Right atrium auricular region (tissue), 2 donors: Measurements from ENCODE around the gene DRP2. TPM values are rescaled to one million over a fixed set of nuclear protein-coding genes. Genes with fewer than 3 reads are reported as not detected.

Source experiments
- DNase-seq: peaks from one replicate; pipeline ENCODE4 v3.0.0-alpha.2; 2019; ENCODE audit warnings: low spot score
- H3K27ac ChIP-seq, 2 donors: fragments of 200-600 bp; sonication (generic); 1 replicate in 1 of 2; 2 replicates in 1 of 2; pipeline ENCODE4 v1.5.1; 2016 to 2019
- H3K27me3 ChIP-seq, 2 donors: fragments of 200-600 bp; sonication (generic); one replicate each; pipeline versions ENCODE4 v1.5.1 to v1.6.0; 2017 to 2019
- H3K36me3 ChIP-seq: fragments of 200-600 bp; sonication (generic); one replicate; pipeline ENCODE4 v1.5.1; 2016
- H3K4me1 ChIP-seq, 2 donors: fragments of 200-600 bp; sonication (generic); one replicate each; pipeline versions ENCODE4 v1.5.1 to v1.6.0; 2017 to 2019
- H3K4me3 ChIP-seq, 2 donors: fragments of 200-600 bp; sonication (generic); 1 replicate in 1 of 2; 2 replicates in 1 of 2; pipeline ENCODE4 v1.5.1; 2017 to 2019; ENCODE audit warnings: mild to moderate bottlenecking in 1 of 2, moderate library complexity in 1 of 2
- H3K9me3 ChIP-seq, 2 donors: fragments of 200-600 bp; sonication (generic); one replicate each; pipeline ENCODE4 v1.5.1; 2019
- total RNA-seq, 2 donors: library from RNA; depleted of rRNA; stranded (reverse); fragments of >200 nt; gene quantifications; one replicate each; pipeline ENCODE4 v1.1.0, GENCODE V29; 2016
- TF ChIP-seq, protein P1 (sequence below), 2 donors: fragments of 200-600 bp; sonication (generic); IDR thresholded peaks; one replicate each; pipeline ENCODE4 v1.5.1; 2019; ENCODE audit warnings: antibody characterized with exemption in 2 of 2

The DRP2 gene
- total RNA-seq, 2 donors from 2014 or later, result 0.04 TPM; not detected in 1

DNA sequence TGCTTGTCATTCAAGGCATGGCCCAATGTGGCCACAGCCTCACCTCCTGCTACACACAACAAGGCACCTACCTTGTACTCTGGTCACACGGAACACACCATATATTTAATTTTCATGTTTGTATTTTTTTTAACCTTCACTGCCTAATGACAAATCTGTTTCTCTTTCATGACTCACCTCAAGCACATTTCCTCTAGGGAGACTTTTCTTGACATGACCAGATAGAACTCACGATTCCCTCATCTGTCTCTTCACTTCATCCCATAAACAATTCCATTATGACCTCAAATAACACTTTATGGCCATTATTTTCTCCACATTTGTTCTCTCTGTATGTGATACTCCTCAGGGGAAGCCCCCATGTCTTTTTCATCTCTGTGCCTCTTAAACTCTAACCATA lies 11.1 kb downstream of the DRP2 start:
- H3K4me3 ChIP-seq, result no peak overlapping the region
- no peaks in the 10 kb centered on the region for H3K36me3 ChIP-seq
- H3K27ac ChIP-seq, result no peak overlapping the region
- TF ChIP-seq, protein P1, sequence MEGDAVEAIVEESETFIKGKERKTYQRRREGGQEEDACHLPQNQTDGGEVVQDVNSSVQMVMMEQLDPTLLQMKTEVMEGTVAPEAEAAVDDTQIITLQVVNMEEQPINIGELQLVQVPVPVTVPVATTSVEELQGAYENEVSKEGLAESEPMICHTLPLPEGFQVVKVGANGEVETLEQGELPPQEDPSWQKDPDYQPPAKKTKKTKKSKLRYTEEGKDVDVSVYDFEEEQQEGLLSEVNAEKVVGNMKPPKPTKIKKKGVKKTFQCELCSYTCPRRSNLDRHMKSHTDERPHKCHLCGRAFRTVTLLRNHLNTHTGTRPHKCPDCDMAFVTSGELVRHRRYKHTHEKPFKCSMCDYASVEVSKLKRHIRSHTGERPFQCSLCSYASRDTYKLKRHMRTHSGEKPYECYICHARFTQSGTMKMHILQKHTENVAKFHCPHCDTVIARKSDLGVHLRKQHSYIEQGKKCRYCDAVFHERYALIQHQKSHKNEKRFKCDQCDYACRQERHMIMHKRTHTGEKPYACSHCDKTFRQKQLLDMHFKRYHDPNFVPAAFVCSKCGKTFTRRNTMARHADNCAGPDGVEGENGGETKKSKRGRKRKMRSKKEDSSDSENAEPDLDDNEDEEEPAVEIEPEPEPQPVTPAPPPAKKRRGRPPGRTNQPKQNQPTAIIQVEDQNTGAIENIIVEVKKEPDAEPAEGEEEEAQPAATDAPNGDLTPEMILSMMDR (IDR thresholded peaks at IDR 0.05), result no peak
- no peaks in the 10 kb centered on the region for H3K4me1 ChIP-seq
- no peak for DNase-seq
- no peaks in the 10 kb centered on the region for H3K9me3 ChIP-seq
- H3K27me3 ChIP-seq, result no peaks in the 10 kb centered on the region

DNA sequence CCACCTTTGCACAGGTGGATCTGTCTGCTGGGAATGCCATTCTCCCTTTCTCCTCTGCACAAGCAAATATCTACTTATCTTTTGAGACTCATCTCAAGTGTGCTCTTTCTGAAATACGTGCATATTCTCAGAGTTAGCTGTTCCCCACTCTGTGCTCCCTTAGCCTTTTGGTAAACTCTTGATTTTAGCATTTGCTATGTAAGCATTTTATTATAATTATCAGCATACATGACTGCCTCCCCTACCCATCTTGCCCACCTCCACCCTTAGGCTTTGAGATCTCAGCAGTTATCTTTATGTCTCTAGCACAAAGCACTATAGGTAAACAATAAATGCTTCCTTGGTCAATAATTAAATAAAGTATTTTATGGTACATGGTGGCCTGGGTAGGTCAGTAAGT lies 11.5 kb downstream of the DRP2 start:
- TF ChIP-seq, protein P1 (IDR thresholded peaks at IDR 0.05), result no peak
- H3K9me3 ChIP-seq, result no peaks in the 10 kb centered on the region
- H3K4me1 ChIP-seq, result no peaks in the 10 kb centered on the region
- no peaks in the 10 kb centered on the region for H3K36me3 ChIP-seq
- H3K27ac ChIP-seq, result no peak overlapping the region
- H3K27me3 ChIP-seq, result no peaks in the 10 kb centered on the region
- no peak for DNase-seq
- H3K4me3 ChIP-seq, result no peak overlapping the region

DNA sequence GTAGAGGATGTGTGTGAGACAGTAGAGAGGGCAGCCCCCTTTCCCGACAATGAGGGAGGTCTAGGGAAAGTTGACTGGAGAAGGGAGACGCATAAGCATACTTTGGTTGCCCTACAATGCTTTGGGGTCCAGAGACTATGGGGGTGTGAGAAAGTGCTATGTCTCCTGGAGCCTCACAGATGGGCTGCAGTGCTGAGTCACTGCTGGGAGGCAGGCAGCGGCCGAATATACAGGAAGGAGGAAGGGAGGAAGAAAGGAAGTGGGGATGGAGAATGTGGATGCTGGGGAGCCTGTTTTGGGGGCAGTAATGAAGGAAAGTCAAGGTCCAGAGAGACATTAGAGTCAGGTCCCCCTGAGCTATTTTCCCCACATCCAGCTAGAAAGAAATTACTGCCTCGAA lies 12.7 kb downstream of the DRP2 start:
- DNase-seq, result no peak
- Histone ChIP-seq H3K27me3 (no peaks in the 10 kb centered on the region), H3K9me3 (no peaks in the 10 kb centered on the region), H3K36me3 (no peaks in the 10 kb centered on the region), H3K27ac (no peak overlapping the region), H3K4me1 (no peaks in the 10 kb centered on the region), H3K4me3 (no peak overlapping the region)
- TF ChIP-seq, protein P1 (IDR thresholded peaks at IDR 0.05), result no peak

DNA sequence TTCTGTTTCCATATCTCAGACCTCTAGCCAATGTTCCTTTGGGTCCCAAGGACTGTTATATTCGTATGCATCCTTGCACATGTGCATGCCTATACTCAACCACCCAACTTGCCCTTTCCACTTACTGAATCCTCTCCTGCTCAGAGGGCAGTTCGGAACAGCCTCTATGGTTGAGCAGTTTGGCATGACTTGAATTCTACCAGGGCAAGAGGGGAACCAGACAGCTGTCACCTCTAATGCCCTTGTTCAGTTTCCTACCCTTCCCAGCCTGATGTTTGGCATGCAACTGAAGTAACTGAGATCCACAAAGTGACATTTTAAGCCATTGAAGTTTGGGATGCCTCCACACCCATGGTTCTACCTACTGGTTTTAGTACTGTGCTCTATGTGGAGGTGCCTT lies 17.5 kb downstream of the DRP2 start:
- no peak for DNase-seq
- Histone ChIP-seq H3K4me3 (no peak overlapping the region), H3K9me3 (no peaks in the 10 kb centered on the region), H3K36me3 (no peaks in the 10 kb centered on the region), H3K4me1 (no peaks in the 10 kb centered on the region), H3K27me3 (no peaks in the 10 kb centered on the region), H3K27ac (no peak overlapping the region)
- TF ChIP-seq, protein P1 (IDR thresholded peaks at IDR 0.05), result no peak

DNA sequence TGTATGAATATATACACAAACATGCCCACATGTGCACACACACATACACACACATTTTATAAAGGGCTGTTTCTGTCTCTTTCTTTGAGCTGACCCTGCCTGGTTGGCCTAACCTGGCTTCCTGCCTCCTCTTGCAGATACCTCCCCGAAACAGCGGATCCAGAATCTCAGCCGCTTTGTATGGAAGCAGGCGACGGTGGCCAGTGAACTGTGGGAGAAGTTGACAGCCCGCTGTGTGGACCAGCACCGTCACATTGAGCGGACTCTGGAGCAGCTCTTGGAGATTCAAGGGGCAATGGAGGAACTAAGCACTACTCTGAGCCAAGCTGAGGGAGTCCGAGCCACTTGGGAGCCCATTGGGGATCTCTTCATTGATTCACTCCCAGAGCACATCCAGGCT lies 21.9 kb downstream of the DRP2 start:
- Histone ChIP-seq H3K27me3 (no peaks in the 10 kb centered on the region), H3K36me3 (no peaks in the 10 kb centered on the region), H3K9me3 (no peaks in the 10 kb centered on the region), H3K4me1 (no peaks in the 10 kb centered on the region), H3K4me3 (no peak overlapping the region), H3K27ac (no peak overlapping the region)
- no peak for DNase-seq
- TF ChIP-seq, protein P1 (IDR thresholded peaks at IDR 0.05), result no peak

DNA sequence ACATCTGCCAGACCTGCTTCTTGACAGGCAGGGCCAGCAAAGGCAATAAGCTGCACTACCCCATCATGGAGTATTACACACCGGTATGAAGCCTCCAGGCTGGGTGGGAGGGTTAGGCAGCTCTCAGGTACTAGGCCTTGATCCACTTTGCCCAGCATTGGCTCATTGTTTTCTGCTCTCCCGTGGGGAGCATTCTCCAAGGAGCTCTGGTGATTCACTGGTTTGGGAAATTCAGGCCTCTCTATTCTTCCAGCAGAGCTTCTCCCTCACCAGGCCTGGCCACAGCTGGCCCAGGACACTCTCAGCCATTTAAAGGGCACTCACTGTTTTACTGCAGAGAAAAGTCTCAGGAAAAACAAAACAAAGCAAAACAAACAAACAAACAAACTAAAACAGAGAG lies 33.0 kb downstream of the DRP2 start:
- Histone ChIP-seq H3K27ac (no peak overlapping the region), H3K9me3 (no peaks in the 10 kb centered on the region), H3K27me3 (no peaks in the 10 kb centered on the region), H3K4me1 (no peaks in the 10 kb centered on the region), H3K36me3 (no peaks in the 10 kb centered on the region), H3K4me3 (no peak overlapping the region)
- TF ChIP-seq, protein P1 (IDR thresholded peaks at IDR 0.05), result no peak
- no peak for DNase-seq
